ENCODE measurements around the gene RAB17.
"Not testable (repeated sequence)": the region's sequence is repeated elsewhere in the genome, so short reads cannot be mapped to it uniquely, and the experiment has no call there.

The RAB17 gene

GRCh38 chr2:237623428-237624403 is 33.2 kb upstream of the RAB17 start:
- DNase-seq = no peak

GRCh38 chr2:237618449-237618848 is 27.9 kb upstream of the RAB17 start:
- no peak for DNase-seq

- no peak for DNase-seq
Observed at GRCh38 chr2:237617587-237617982, 27.1 kb upstream of the RAB17 start.

GRCh38 chr2:237616734-237617586 is 26.4 kb upstream of the RAB17 start:
- DNase-seq = no peak

- no peak for DNase-seq
Observed at GRCh38 chr2:237616373-237616733, 25.8 kb upstream of the RAB17 start.

GRCh38 chr2:237615631-237616249 is 25.2 kb upstream of the RAB17 start:
- DNase-seq = no peak

GRCh38 chr2:237614151-237614720 is 23.7 kb upstream of the RAB17 start:
- DNase-seq = no peak

GRCh38 chr2:237613679-237614078 is 23.1 kb upstream of the RAB17 start:
- DNase-seq = no peak

- DNase-seq = no peak
Observed at GRCh38 chr2:237612527-237613357, 22.2 kb upstream of the RAB17 start.

GRCh38 chr2:237606522-237606921 is 16.0 kb upstream of the RAB17 start:
- DNase-seq = not testable (repeated sequence)

GRCh38 chr2:237604960-237605359 is 14.4 kb upstream of the RAB17 start:
- DNase-seq = no peak

- DNase-seq = no peak
Observed at GRCh38 chr2:237604391-237604790, 13.9 kb upstream of the RAB17 start.

- DNase-seq = no peak
Observed at GRCh38 chr2:237603718-237604362, 13.3 kb upstream of the RAB17 start.

- no peak for DNase-seq
Observed at GRCh38 chr2:237603049-237603717, 12.6 kb upstream of the RAB17 start.

- no peak for DNase-seq
Observed at GRCh38 chr2:237602409-237602808, 11.9 kb upstream of the RAB17 start.

GRCh38 chr2:237601453-237602116 is 11.1 kb upstream of the RAB17 start:
- no peak for DNase-seq

GRCh38 chr2:237600205-237600846 is 9.8 kb upstream of the RAB17 start:
- no peak for DNase-seq

- DNase-seq = no peak
Observed at GRCh38 chr2:237599465-237600110, 9.1 kb upstream of the RAB17 start.
